DMS153 treated with DMSO at 0.1 percent for 48 hours (cell line): Measurements from ENCODE around the gene ENDOD1.
A peak's percentile ranks its signal among the peaks of the same experiment; 100 is the strongest.

Experiments
- DNase-seq: peaks from one replicate; lab custom pipeline; 2025; ENCODE audit not compliant: unreplicated experiment; lab: John Stamatoyannopoulos, UW

ENDOD1 gene

GRCh38 chr11:95138448-95138847, 48.8 kb downstream of the ENDOD1 start:
- no peak for DNase-seq

GRCh38 chr11:95140397-95141033, 50.9 kb downstream of the ENDOD1 start:
- no peak for DNase-seq

DNA sequence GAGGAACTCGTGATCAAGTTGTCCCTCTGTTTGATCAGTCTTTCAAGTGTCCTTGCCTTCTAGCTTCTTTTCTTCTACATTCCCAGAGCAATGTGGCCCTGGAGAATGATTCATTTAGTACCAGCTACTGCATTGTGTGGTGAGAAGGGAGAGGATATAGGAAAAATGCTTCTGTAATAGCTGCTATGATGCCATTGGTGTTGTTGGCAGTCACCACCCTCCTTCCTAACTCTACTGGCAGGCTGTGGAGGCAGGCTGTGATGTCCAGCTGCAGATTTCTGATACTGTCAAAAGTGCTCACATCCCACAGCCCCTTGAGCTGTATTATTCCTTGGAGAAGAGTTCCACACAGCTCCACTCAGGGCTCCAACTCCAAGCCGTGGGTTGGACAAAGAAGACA, 52.8 kb downstream of the ENDOD1 start:
- DNase-seq, result no peak

DNA sequence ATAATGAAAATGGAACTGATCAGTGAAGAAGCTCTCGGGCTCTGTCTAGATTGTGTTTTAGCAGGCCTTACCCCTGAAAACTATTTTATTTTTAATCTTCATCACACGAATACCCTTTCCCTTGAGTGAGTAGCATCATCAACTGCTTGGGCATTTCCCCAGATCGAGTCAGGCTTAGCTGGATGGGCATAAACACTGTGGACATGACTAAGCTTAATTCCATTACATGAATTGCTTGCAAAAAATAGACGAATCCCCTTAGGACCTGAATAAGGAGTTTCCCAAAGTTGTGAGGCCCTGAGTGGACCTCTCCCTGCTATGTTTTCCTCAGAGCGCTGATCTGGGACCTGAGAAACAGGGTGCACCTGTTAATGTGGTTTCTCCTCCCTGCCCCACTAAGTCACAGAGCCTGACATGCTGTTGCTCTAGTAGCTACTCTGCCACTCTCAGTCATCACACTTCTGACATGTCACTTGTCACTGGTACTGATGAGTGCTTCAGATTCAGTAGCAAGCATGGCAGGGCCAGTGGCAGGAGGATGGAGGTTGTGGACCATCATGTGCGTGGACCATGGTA, 53.5 kb downstream of the ENDOD1 start:
- no peak for DNase-seq

GRCh38 chr11:95144313-95145235, 54.9 kb downstream of the ENDOD1 start:
- DNase-seq, result no peak

- no peak for DNase-seq
Observed at GRCh38 chr11:95145430-95146060, 55.9 kb downstream of the ENDOD1 start.

- no peak for DNase-seq
Observed at GRCh38 chr11:95147364-95147905, 57.8 kb downstream of the ENDOD1 start.

- no peak for DNase-seq
Observed at GRCh38 chr11:95148406-95148805, 58.8 kb downstream of the ENDOD1 start.

GRCh38 chr11:95148938-95149337, 59.3 kb downstream of the ENDOD1 start:
- no peak for DNase-seq

DNA sequence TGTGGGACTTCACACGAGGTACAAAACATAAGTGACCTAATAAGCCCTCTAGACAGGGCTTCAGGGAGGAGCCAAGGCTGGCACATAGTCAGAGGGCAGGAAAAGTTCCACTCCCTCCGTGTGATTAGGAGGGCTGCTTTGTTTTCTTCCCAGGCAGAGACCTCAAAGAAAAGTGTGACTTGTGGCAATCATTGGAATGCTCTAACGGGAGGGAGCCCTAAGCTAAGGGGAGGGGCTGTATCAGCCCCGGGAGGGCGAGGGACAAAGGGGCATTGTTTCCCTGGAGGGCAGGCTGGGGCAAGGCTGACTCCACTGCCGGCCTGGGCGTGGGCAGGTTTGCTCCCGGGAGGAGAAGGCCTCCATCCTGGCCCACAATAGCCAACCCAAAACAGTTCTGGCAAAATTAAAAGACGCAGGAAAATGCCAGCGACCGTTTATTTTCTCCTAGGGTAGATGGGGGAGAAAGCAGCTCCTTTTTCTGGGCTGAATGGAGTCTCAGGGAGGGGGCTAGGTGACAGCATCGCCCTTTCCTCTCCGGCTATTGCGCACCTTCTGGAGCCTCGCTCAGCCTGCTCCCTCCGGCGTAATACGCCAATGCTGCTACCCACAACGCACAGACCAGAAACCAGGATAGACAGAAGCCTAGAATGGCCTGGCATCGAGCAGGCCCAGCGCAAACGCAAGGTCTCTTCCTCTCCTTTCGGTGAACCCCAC, 60.2 kb downstream of the ENDOD1 start:
- DNase-seq, result no peak

- DNase-seq, result peak; percentile 79
Observed at GRCh38 chr11:95150956-95151684, 61.5 kb downstream of the ENDOD1 start.

DNA sequence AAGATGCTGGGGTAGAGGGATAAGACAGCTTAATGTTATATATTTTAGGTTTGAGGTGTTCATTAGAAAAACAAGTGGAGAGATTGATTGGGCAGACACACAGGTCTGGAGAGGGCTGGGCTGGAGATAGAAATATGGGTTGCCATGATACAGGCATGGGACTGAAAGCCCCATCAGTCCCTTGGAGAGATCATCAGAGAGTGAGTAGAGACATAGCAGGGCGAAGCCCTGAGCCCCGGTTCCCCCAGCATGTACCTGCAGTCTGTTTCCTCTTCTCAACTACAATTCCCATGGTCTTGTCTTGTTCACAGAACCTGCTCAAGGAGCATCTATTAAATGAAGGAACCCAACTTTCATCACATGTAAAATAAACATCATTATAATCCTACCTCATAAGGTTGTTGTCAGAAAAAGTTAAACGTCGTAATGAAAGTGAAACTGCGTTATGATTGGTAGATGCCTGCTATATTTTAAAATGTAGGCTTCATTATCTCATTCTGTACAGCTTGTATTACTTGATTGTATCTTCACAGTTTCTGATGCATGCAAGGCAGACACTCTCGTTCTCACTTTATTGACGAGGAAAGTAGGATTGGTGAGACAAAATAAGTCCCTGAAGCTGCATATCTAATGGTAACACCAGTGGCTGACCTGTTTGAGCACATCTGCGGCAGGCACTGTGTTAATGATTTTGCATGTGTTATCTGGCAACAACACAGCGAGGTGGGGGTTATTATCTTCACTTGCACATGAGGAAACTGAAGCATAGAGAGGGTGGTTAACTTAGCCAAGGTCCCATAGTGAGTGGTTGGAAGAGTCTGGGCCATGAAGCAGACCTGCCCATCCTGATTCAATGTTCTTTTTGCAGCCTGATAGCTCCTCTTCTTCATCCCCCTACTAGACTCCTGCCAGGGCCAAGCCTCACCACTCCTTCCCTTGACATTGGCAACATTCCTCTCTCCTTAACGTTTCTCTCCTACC, 63.5 kb downstream of the ENDOD1 start:
- DNase-seq, result no peak

DNA sequence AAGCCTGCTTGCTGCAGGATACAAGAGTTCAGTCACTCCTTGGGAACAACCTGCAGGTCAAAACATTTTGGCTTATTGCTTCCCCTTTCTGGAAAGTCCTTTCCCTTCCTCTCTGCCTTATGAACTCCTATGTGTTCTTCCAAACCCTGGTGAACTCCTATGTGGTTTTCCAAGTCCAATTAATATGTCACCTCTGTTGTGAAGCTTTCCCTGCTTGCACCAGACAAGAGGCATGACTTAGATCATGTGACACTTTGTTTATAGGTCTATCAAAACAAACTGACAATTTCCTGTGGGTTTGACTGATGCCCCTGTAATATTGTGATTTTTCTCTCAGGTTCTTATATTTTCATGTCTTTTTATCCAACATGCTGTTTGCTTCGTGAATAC, 64.2 kb downstream of the ENDOD1 start:
- DNase-seq, result no peak

DNA sequence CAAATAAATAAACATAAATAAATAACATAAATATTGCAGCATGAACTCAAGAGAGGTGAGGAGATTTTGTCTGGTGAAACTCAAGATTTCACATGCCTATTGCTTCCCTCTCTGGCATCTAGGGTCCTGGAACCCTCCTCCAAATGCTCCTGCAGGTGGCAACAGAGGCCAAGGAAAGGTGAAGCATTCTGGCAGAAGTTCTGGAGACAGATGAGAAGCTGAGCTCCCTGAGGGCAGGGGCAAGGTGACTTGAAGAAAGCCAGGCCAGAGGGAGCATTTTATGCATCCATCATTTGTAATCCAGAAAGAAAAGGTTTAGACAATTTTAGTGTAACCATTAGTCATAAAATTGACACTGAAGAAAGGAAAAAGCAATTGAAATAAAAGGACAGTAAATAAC, 64.9 kb downstream of the ENDOD1 start:
- peak; percentile 37 for DNase-seq

DNA sequence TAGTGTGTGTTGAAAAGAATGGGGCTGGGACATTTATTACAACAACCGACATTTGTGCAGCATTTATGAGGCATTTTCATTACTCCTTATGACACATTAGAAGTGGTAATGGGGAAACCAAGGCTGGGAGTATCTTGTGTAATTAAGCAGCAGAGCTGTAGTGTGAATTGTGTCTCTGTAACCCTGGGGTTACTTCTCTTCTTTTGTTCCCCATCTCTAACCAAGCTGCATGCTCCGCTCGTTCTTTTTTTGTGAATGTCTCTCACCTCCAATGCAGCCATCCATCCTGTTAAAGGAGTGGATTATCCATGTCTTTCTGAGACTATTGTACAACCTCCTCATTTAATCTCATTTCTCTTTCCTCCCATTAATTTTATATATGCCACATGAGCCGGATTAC, 65.7 kb downstream of the ENDOD1 start:
- no peak for DNase-seq

DNA sequence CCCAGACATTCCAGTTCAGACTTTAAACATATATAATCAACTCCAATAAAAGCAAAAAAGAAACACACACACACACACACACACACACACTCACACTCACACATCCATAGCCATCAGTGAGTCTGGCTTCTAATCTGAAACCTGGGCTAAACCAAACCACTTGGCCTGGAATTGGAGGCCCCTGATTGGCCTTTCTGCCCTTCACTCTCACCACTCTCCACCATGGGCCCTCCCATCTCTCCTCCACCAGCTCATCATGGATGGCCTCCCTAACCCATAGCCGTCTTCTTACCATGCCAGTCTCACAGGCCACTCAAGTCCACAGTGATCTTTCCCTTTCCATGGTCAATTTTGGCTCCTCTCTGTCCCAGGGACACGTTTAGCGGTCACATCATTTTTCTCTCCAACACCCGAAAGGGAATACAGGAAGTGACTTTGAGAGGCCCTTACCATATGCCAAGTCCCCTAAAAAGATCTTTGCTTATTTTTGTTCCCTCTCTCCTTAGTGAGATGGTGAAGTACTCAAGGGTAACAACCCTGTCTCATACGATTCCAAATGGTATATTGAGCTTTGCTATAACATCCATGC, 66.6 kb downstream of the ENDOD1 start:
- DNase-seq, result no peak

DNA sequence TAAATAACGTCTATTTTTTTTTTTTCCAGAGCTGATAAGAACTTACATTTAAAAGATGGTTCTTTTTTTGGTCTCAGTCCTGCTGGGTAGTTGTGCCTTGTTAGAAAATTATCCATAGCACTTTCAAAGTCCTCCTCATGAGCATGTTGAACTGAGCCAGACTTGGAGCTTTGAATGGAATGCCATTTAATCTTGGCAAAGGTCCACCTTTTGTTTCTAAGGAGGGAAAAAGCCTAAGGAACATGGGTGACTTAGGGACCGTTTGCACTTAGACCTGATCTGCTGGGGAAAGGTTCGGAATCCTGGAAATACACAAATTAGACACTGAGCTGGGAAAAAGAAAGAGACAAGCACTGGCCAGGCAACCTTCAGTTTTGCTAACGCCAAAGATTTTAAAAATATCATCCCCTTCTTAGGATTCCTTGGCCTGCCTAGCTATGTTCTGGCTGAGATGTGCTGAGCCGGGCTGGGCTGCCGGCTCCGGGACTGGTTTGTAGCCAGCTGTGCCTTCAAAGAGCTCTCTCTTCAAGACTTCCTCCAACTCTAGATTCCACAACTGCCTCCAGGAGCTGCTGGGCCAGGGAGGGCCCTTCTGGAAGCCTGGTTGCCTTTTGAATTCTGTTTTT, 67.4 kb downstream of the ENDOD1 start:
- no peak for DNase-seq

- DNase-seq, result no peak
Observed at GRCh38 chr11:95157824-95158223, 68.2 kb downstream of the ENDOD1 start.
